ENCODE data around the gene KLHL17.

Gene KLHL17

DNA sequence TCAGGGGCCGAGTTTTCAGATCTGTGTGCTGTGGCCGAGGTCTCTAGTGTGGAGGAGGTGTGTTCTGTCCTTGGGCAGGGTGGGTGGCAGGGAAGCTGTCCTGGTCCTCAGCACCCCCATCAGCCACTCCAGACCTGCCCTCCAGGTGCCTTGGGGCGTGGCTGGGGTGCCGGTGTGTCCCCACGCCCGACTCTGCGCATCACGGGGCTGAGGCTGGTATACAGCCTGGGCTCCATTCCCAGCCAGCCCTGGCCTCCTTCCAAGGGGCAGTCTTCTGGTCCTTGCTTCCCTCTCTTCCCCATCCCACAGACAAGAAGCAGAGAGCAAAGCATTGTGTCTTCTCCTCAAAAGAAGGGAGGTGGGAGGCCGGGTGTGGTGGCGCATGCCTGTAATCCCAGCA is 32.6 kb upstream of the KLHL17 start:
- no peak overlapping the region for H3K4me3 ChIP-seq (ENCODE audit: low read length)
- no peak for TF ChIP-seq ZNF274 (IDR thresholded peaks at IDR 0.05; ENCODE audit: low read depth, low read length)

DNA sequence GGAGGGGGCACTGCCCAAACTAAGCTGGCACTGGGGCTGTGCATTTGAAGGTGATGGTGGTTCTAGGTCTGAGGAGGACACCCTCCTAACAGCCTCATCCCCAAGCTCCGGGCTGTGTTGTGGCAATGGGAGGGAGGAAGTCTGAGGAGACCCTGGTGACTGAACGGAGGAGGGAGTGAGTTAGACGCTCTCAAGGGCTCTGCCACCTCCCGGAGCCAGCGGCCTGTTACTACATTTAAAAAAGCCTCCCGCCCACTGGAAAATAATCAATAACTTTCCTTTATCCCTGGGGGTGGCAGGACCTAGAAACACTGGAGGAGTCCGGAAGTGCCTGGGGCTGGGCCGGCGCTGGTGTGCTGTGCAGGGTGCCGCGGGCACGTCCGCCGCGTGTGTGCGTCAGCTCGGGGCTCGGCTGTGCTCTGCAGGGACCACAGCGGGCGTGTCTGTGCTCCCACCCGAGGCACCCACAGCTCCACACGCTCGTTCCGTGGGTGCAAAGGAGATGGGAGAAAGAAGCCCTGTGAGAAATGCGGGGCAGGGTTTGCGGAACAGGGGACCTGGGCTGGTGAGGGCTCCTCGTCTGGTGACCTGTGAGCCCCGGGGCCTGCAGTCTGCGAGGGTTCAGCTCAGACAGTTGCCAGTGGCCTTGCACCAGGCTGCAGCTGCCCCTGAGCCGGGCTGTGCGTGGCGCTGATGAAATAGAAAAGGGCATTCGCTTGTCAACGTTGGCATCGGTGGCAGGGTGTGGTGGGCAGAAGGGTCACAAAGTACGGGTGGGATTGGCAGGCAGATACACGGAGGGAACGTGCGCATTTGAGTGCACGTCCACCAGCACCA is 31.3 kb upstream of the KLHL17 start:
- H3K4me3 ChIP-seq (ENCODE audit: low read length) = no peak overlapping the region
- TF ChIP-seq ZNF274 (IDR thresholded peaks at IDR 0.05; ENCODE audit: low read depth, low read length) = no peak

DNA sequence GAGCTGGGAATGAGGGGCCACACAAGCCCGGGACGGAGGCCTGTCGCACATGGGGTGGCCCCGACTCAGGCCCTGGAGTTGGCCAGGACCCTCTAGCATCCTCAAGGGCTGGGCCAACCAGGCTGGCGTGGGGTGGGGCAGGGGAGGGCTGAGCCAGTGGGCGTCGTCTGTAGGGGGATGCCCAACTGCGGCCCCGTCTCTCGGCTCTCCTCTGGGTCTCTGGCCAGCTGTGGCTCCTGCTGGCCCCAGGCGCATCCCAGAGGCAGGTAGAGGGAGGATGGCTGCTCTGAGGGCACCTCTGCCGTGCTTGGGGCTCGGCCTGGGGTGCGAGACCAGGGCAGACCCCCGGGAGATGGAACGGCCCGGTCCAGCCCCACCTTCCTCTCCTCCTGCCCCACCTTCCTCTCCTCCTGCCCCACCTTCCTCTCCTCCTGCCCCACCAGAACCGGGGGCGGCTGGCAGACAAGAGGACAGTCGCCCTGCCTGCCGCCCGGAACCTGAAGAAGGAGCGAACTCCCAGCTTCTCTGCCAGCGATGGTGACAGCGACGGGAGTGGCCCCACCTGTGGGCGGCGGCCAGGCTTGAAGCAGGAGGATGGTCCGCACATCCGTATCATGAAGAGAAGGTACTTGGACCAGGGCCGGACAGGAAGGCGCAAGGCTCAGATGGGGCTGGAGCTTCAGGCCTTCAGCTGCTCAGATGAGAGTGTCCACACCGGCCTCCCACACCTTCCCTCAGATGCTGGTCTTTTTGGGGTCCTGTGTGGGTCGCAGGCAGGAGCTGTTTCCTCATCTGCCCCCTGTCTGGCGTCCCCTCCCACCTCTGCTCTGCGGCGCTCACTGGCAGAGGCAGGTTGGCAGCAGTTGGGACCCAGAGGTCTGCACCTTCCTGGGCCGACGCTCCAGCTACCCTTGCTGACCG is 30.4 kb upstream of the KLHL17 start:
- no peak for TF ChIP-seq ZNF274 (IDR thresholded peaks at IDR 0.05; ENCODE audit: low read depth, low read length)
- no peak overlapping the region for H3K4me3 ChIP-seq (ENCODE audit: low read length)

DNA sequence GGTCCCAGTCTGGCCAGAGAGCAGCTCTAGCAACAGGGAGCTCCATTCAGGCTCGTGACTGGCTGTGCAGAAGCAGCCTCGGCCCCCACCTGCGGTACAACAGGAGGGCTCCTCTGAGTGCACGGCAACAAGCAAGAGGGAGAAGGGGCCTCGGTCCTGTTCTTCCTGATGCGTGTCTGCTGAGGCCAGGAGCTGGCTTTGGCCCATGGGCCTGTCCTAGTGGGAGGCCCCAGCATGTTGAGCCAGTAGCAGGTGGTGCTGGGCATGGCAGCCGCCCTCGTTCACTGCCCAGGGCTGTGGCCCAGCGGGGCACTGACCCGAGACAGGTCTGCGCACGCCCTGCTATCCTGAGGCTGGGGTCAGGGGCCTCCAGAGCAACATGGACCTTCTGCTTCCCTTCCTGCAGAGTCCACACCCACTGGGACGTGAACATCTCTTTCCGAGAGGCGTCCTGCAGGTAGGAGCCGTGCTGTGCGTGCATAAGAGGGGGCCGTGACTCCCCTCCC is 29.7 kb upstream of the KLHL17 start:
- no peak for TF ChIP-seq ZNF274 (IDR thresholded peaks at IDR 0.05; ENCODE audit: low read depth, low read length)

DNA sequence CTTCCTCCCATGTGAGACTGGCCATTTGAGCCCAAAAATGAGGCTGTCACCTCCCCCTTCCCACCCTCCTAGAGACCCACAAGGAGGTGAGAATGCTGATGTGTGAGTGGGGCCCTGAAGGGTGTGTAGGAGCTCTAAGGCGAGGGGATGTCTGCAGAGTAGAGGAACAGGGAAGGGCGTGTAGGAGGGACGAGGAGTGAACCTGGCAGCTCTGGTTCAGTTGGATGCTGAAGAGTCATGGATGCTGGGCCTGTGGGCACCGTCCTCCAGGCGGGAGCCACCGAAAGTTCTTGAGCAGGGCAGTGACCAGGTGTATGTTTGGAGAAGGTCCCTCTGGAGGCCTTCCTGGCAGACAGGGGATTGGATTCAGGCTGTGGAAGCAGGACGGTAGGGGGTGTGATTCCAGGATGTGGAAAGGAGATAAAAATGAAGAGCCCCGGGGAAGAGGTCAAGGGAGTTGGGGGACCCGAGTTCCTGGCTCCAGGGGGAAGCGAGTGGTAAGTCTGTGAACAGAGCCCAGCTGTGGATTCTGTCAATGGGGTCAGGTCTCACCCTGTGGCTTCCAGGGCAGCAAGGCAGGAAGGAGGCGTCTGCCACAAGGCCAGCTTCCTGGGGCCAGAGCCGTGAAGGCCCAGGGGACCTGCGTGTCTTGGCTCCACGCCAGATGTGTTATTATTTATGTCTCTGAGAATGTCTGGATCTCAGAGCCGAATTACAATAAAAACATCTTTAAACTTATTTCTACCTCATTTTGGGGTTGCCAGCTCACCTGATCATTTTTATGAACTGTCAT is 28.8 kb upstream of the KLHL17 start:
- H3K4me3 ChIP-seq (ENCODE audit: low read length) = no peak overlapping the region
- TF ChIP-seq ZNF274 (IDR thresholded peaks at IDR 0.05; ENCODE audit: low read depth, low read length) = no peak

More for the DNA sequence above, 29.7 kb upstream of the KLHL17 start:
- H3K4me3 ChIP-seq (ENCODE audit: low read length) = no peak overlapping the region

DNA sequence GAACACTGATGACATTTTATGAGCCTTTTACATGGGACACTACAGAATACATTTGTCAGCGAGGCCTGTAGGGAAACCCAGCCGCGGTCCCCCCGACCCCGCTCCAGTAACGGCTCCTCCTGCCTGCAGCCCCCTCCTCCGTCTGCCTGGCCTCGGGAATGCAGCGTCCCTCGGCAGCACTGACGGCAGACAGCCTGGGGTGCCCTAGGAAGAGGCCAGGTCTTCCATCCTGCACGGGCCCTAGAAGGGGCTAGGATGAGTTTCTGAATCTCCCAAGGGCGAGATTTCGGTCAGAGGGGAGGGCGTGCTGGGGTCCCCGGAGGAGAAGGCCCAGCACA is 28.2 kb upstream of the KLHL17 start:
- no peak overlapping the region for H3K4me3 ChIP-seq (ENCODE audit: low read length)
- TF ChIP-seq ZNF274 (IDR thresholded peaks at IDR 0.05; ENCODE audit: low read depth, low read length) = no peak

DNA sequence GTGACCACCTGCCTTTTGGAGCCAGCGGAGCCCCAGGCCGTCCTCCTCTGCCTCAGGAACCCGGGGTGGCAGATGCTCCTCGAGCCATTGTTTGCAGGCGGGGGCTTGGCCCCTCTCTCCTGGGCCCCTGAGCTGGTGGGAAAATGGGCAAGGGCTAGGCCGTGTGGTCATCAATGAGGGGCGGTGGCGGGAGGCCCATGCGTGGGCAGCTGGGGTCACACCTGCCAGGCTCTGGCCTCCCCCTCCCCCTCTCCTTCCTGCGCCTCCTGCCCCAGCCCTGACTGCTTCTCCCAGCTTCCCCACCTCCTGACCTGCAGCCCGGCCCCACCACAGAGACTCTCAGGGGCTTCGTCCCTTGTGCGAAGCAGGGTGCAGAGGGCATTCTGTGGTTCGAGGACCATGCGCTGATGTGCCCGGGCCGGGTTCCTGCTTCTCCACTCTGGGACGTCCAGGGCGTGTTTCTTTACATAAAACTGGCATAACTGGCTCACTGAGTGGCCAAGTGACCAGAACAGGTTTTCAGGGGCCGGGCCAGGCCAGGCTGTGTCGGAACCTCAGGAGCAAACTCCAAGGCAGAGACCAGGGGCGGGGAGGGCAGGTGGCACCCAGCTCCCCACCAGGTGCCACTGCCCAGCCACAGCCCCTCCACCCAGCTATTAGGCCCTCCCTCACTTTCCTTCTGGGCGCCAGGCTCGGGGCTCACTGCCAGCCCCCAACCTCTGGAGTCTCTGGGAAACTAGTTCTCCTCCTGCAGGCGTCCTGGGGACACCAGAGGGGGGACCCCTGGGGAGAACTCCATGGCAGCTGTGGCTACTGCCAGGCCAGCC is 27.4 kb upstream of the KLHL17 start:
- TF ChIP-seq ZNF274 (IDR thresholded peaks at IDR 0.05; ENCODE audit: low read depth, low read length) = no peak
- H3K4me3 ChIP-seq (ENCODE audit: low read length) = no peak overlapping the region

DNA sequence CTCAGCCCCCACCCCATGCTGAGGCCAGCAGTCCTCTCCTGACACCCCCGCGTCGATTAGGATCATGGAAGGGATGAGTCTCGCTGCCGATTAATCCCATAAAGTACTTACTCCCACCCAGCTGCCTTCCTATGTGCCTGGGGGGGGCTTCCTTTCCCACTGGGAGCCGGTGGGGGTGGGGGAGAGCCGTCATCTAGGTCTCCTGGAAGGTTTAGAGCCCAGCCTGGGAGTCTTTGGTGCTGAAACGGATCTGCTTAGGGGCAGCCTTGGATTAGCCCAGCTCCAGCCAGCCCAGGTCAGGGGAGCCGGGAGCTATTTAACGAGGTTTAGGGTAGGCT is 26.8 kb upstream of the KLHL17 start:
- no peak for TF ChIP-seq ZNF274 (IDR thresholded peaks at IDR 0.05; ENCODE audit: low read depth, low read length)

DNA sequence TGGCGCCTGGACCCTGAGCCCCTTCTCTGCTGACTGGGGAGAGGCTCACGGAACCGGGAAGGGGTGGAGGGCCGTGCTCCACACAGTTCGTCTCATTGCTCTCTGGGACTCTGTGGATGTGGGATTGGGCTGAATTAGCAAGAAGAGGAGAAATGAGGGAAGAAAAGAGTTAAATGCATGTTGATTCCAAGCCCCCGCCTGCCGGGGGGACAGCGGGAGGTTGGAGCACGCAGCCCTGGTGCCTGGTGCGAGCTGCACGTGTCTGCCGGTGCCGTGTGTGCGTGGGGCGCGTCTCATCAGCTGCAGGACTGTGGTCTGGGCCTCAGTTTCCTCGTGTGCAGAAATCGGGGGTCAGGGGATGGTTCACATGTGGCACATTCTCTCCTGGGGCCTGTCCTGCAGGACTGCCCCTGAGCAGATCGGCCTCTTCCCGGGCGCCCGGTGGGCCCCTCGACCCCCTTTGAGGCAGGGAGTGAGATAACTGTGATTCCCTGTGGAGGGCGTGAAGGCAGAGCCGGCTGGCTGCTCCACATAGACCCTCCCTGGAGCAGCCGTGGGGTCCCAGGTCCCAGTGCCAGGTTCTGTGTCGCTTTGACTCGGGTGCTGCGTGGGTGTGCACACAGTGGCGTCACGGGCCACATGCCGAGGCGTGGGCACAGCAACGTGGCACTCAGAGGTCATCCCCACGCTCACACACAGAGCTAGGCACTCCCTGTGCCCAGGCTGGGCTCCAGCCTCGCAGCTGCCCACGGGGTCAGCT is 25.2 kb upstream of the KLHL17 start:
- TF ChIP-seq ZNF274 (IDR thresholded peaks at IDR 0.05; ENCODE audit: low read depth, low read length) = no peak

More for the DNA sequence above, 26.8 kb upstream of the KLHL17 start:
- H3K4me3 ChIP-seq (ENCODE audit: low read length) = no peak overlapping the region

DNA sequence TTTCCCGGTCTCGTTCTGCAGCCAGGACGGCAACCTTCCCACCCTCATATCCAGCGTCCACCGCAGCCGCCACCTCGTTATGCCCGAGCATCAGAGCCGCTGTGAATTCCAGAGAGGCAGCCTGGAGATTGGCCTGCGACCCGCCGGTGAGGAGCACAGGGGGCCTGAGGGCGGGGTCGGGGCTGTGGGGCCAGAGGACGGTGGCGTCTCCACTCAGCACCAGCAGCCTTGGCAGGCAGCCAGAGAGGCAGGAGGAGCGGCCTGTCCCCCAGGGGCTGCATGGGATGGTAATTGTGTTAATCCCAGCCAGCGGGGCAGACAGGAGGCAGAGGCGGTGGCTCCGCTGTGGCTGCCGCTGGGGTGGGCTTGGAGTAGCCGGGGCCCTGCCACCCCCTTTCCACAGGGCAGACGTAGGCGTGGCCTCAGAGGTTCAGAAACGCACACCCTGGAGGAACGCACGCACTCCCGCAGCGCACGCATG is 24.6 kb upstream of the KLHL17 start:
- H3K4me3 ChIP-seq (ENCODE audit: low read length) = no peak overlapping the region
- TF ChIP-seq ZNF274 (IDR thresholded peaks at IDR 0.05; ENCODE audit: low read depth, low read length) = no peak

More for the DNA sequence above, 25.2 kb upstream of the KLHL17 start:
- H3K4me3 ChIP-seq (ENCODE audit: low read length) = no peak overlapping the region

DNA sequence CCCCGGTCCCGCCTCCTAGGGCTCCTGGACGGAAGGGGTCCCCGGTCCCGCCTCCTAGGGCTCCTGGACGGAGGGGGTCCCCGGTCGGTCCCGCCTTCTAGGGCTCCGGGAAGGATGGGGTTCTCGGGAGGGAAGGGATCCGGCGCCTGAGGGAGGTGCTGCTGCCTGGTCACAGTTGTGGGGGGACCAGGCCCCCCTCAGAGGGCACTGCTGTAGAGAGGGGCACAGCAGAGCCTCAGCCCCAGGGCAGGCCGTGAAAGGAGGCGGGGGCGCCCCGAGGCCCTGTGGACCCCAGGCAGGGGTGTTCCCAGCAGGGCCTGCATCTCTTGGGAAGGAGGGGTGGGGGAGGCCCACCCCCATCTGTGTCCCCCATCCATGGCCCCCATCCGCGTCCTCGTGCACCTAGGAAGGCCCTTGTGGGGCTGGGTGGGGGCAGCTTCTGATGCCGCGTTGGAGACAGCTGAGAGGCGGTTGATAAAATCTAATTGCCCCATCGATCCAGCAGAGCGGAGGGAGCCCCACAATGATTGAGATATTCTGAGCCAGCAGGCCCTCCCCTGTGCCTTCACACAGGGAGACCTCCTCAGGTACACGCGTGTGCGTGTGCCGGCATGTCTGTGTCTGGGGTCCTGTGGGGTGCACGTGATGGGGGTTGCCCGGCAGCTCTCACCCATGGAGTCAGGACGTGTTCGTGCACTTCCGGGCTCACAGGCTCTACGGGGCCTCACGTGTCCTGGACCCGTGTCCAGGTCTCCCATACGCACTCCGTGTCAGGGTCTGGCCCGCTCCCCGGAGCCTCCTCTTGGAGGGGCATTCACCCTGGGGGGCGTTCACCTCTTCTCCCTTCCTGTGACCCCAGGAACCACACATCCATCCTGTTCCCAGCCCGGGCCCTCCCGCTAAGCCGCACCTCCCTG is 23.8 kb upstream of the KLHL17 start:
- TF ChIP-seq ZNF274 (IDR thresholded peaks at IDR 0.05; ENCODE audit: low read depth, low read length) = no peak

More for the DNA sequence above, 23.8 kb upstream of the KLHL17 start:
- no peak overlapping the region for H3K4me3 ChIP-seq (ENCODE audit: low read length)

Measured in GM08714 (cell line).